HCT116 (cell line): ENCODE data around the gene TMEM119. TPM values are rescaled to one million over a fixed set of nuclear protein-coding genes. Genes with fewer than 3 reads are reported as not detected.

Source experiments
- ATAC-seq: fragments of 200-7000 bp; cut with Tn5 transposase; 2 replicates; pipeline ENCODE4 v1.9.1; 2020; ENCODE audit warnings: mild to moderate bottlenecking, moderate library complexity
- BruUV-seq: library from RNA; stranded (reverse); fragments of 400-500 nt; replicated peaks from 2 replicates; lab custom pipeline; 2021; lab: Mats Ljungman, UMichigan
- CTCF ChIA-PET: fragments of 300-600 bp; sonication (Branson Sonifier 250); formaldehyde crosslinking; loops from one replicate; lab custom pipeline; 2021; ENCODE audit warnings: antibody characterized with exemption; lab: Charles Lee
- POLR2A ChIA-PET: fragments of 300-600, 350-600 bp; sonication (Branson Sonifier 250); formaldehyde crosslinking; loops from one replicate; lab custom pipeline; 2021; ENCODE audit warnings: antibody characterized with exemption; lab: Charles Lee
- RAD21 ChIA-PET, 2 experiments: fragments of 300-600 bp; sonication (Branson Sonifier 250); formaldehyde crosslinking; loops; one replicate each; lab custom pipeline; 2023; ENCODE audit warnings: low total read pairs in 2 of 2; ENCODE audit not compliant: uncharacterized antibody in 2 of 2, unreplicated experiment in 2 of 2, low non-redundant PET in 1 of 2; lab: Charles Lee
- DNase-seq: peaks from one replicate; pipeline ENCODE4 v3.0.0-alpha.2; 2010; ENCODE audit warnings: low read depth, low spot score
- H2AFZ ChIP-seq: fragments of 200-600 bp; shearing (Covaris generic), sonication (generic); 2 replicates; pipeline ENCODE4 v1.6.1; 2017; ENCODE audit warnings: low read depth, mixed run types, mixed read lengths, antibody characterized with exemption, low read length; ENCODE audit not compliant: poor library complexity, severe bottlenecking
- H3K27ac ChIP-seq: 2 replicates; pipeline ENCODE4 v1.5.1; 2012; ENCODE audit warnings: low read depth, low read length
- H3K27me3 ChIP-seq: fragments of 200-600 bp; sonication (generic); 2 replicates; pipeline ENCODE4 v1.6.1; 2016; ENCODE audit warnings: mixed run types, low read length, mixed read lengths; ENCODE audit not compliant: insufficient read depth
- H3K36me3 ChIP-seq, 2 experiments: fragments of 200-500 bp in 1 of 2; fragments of 200-600 bp in 1 of 2; sonication (Bioruptor generic) in 1 of 2; sonication (generic) in 1 of 2; 2 replicates each; pipeline versions ENCODE4 v1.5.1 to v1.6.1; 2014 to 2016; ENCODE audit warnings: low read length in 2 of 2, inconsistent platforms in 1 of 2, mixed read lengths in 1 of 2, mixed run types in 1 of 2; ENCODE audit not compliant: insufficient read depth in 2 of 2, control insufficient read depth in 1 of 2
- H3K4me1 ChIP-seq, 2 experiments: fragments of 200-600 bp in 1 of 2; sonication (generic) in 1 of 2; 2 replicates each; pipeline versions ENCODE4 v1.5.1 to v1.6.1; 2012 to 2017; ENCODE audit warnings: low read length in 2 of 2, inconsistent platforms in 1 of 2, mild to moderate bottlenecking in 1 of 2, mixed read lengths in 1 of 2, mixed run types in 1 of 2, moderate library complexity in 1 of 2; ENCODE audit not compliant: insufficient read depth in 2 of 2, control insufficient read depth in 1 of 2
- H3K4me2 ChIP-seq: fragments of 200-600 bp; sonication (generic); 2 replicates; pipeline ENCODE4 v1.6.1; 2017; ENCODE audit warnings: mixed run types, low read length, mixed read lengths
- H3K4me3 ChIP-seq, 2 experiments: fragments of 200-600 bp in 1 of 2; sonication (generic) in 1 of 2; replicated peaks in 1 of 2; 2 replicates each; pipeline ENCODE4 v1.5.1; 2011 to 2016; ENCODE audit warnings: low read length in 2 of 2, control low read depth in 1 of 2, low read depth in 1 of 2, mild to moderate bottlenecking in 1 of 2, mixed read lengths in 1 of 2, mixed run types in 1 of 2
- H3K79me2 ChIP-seq: fragments of 200-600 bp; sonication (generic); 2 replicates; pipeline ENCODE4 v1.6.1; 2017; ENCODE audit warnings: mild to moderate bottlenecking, mixed run types, low read length, moderate library complexity, mixed read lengths; ENCODE audit not compliant: insufficient read depth
- H3K9ac ChIP-seq: fragments of 200-600 bp; sonication (generic); 2 replicates; pipeline ENCODE4 v1.6.1; 2016; ENCODE audit warnings: low read length, mixed read lengths
- H3K9me2 ChIP-seq: fragments of 200-600 bp; sonication (generic), shearing (Covaris generic); 2 replicates; pipeline ENCODE4 v1.6.1; 2017; ENCODE audit warnings: mixed run types, mild to moderate bottlenecking, moderate library complexity; ENCODE audit not compliant: insufficient read depth
- H3K9me3 ChIP-seq, 2 experiments: fragments of 200-500 bp in 1 of 2; fragments of 200-600 bp in 1 of 2; sonication (Bioruptor generic) in 1 of 2; sonication (generic) in 1 of 2; 2 replicates each; pipeline ENCODE4 v1.6.1; 2014 to 2017; ENCODE audit warnings: low read length in 2 of 2, mixed read lengths in 2 of 2, inconsistent platforms in 1 of 2, low read depth in 1 of 2, mild to moderate bottlenecking in 1 of 2, mixed run types in 1 of 2, moderate library complexity in 1 of 2; ENCODE audit not compliant: control insufficient read depth in 1 of 2, insufficient read depth in 1 of 2
- H4K20me1 ChIP-seq: fragments of 200-600 bp; sonication (generic), shearing (Covaris generic); 2 replicates; pipeline ENCODE4 v1.6.1; 2017; ENCODE audit warnings: mixed run types, mild to moderate bottlenecking, moderate library complexity; ENCODE audit not compliant: insufficient read depth
- EZH2 ChIP-seq: fragments of 200-600 bp; sonication (generic); IDR thresholded peaks from 2 replicates; pipeline ENCODE4 v1.6.1; 2017; ENCODE audit warnings: antibody characterized with exemption, mixed run types
- JUND ChIP-seq: IDR thresholded peaks from 2 replicates; pipeline ENCODE4 v1.6.1; 2012
- MAX ChIP-seq: IDR thresholded peaks from 2 replicates; pipeline ENCODE4 v1.6.1; 2012
- SP1 ChIP-seq: IDR thresholded peaks from 2 replicates; pipeline ENCODE4 v1.6.1; 2012; ENCODE audit warnings: low read depth
- SRF ChIP-seq: IDR thresholded peaks from 2 replicates; pipeline ENCODE4 v1.6.1; 2012; ENCODE audit warnings: low read depth
- YY1 ChIP-seq: IDR thresholded peaks from 2 replicates; pipeline ENCODE4 v1.6.1; 2011; ENCODE audit warnings: low read length, low read depth, moderate library complexity, mild to moderate bottlenecking; ENCODE audit not compliant: insufficient replicate concordance; ENCODE audit errors: extremely low read depth
- intact Hi-C: fragments of 100-400 bp; cut with micrococcal nuclease; formaldehyde crosslinking; loops from 2 replicates; pipeline ENCODE4 v1.10.0; 2022
- total RNA-seq: library from RNA; stranded (reverse); gene quantifications from one replicate; pipeline ENCODE4 v1.2.1, GENCODE V29; 2021; ENCODE audit not compliant: unreplicated experiment
- TF ChIP-seq, protein P1 (sequence below): IDR thresholded peaks from 2 replicates; pipeline ENCODE4 v1.6.1; 2012
- TF ChIP-seq, protein P2 (sequence below): IDR thresholded peaks from 2 replicates; pipeline ENCODE4 v1.6.1; 2012; ENCODE audit warnings: low read depth
- TF ChIP-seq, protein P3 (sequence below), 3 experiments: fragments of 200-600 bp in 1 of 3; sonication (generic) in 1 of 3; IDR thresholded peaks in 2 of 3; conservative IDR thresholded peaks in 1 of 3; 2 replicates each; pipeline ENCODE4 v1.5.1; 2012 to 2017; ENCODE audit warnings: low read depth in 2 of 3, low read length in 2 of 3, antibody characterized with exemption in 1 of 3, borderline replicate concordance in 1 of 3, control low read depth in 1 of 3, mild to moderate bottlenecking in 1 of 3, mixed read lengths in 1 of 3, mixed run types in 1 of 3, moderate library complexity in 1 of 3; ENCODE audit not compliant: insufficient read depth in 1 of 3

The TMEM119 gene
- total RNA-seq, 1 experiment from 2014 or later: not detected

DNA sequence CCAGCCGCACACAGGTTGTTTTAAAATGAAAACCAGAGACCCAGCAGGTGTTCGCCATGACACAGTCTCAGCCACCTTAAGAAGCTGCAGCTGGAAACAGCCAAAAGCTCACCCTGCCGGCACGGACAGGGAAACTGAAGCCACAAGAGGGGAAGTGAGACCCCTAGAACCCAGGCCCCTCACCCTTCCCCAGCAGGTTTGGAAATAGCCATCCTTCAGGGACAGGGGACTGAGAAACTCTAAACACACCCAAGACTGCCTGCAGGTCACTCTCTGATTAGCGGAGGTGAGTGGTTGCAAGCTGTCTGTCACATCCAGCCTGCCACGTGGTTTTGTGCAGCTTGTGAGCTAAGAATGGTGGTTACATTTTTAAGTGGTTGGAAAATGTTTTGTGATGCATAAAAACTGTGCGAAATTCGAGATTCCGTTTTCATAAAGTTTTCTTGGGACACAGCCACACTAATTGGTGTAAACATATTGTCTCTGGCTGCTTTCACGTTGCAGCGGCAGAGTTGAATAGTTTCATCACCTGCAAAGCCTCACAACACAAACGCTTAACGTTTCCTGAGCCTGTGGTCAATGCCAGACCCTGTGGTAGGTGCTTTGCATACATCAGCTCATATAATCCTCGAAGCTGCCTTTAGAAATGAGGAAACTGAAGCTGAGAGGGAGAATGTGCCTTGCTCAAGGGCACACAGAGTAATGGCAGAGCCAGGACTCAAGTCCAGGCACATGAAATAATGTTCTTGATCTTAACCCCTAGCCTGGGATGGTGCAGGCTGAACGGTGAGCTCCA lies 37.5 kb upstream of the TMEM119 start:
- Histone ChIP-seq H3K4me3 (no peak overlapping the region), H3K9ac (no peak overlapping the region), H3K9me2 (no peaks in the 10 kb centered on the region), H3K79me2 (no peaks in the 10 kb centered on the region), H3K4me2 (no peak overlapping the region), H3K4me1 (peaks cover 18 to 26% of the 10 kb centered on the region in 2 experiments), H3K36me3 (no peaks in the 10 kb centered on the region), H2AFZ (no peak overlapping the region), H3K27ac (no peak overlapping the region), H3K27me3 (no peaks in the 10 kb centered on the region), H4K20me1 (no peaks in the 10 kb centered on the region), H3K9me3 (no peaks in the 10 kb centered on the region)
- no peak for TF ChIP-seq YY1
- TF ChIP-seq, protein P1, sequence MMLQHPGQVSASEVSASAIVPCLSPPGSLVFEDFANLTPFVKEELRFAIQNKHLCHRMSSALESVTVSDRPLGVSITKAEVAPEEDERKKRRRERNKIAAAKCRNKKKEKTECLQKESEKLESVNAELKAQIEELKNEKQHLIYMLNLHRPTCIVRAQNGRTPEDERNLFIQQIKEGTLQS: no peak
- TF ChIP-seq, protein P2, sequence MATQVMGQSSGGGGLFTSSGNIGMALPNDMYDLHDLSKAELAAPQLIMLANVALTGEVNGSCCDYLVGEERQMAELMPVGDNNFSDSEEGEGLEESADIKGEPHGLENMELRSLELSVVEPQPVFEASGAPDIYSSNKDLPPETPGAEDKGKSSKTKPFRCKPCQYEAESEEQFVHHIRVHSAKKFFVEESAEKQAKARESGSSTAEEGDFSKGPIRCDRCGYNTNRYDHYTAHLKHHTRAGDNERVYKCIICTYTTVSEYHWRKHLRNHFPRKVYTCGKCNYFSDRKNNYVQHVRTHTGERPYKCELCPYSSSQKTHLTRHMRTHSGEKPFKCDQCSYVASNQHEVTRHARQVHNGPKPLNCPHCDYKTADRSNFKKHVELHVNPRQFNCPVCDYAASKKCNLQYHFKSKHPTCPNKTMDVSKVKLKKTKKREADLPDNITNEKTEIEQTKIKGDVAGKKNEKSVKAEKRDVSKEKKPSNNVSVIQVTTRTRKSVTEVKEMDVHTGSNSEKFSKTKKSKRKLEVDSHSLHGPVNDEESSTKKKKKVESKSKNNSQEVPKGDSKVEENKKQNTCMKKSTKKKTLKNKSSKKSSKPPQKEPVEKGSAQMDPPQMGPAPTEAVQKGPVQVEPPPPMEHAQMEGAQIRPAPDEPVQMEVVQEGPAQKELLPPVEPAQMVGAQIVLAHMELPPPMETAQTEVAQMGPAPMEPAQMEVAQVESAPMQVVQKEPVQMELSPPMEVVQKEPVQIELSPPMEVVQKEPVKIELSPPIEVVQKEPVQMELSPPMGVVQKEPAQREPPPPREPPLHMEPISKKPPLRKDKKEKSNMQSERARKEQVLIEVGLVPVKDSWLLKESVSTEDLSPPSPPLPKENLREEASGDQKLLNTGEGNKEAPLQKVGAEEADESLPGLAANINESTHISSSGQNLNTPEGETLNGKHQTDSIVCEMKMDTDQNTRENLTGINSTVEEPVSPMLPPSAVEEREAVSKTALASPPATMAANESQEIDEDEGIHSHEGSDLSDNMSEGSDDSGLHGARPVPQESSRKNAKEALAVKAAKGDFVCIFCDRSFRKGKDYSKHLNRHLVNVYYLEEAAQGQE: no peak
- TF ChIP-seq SP1: no peak
- TF ChIP-seq, protein P3, sequence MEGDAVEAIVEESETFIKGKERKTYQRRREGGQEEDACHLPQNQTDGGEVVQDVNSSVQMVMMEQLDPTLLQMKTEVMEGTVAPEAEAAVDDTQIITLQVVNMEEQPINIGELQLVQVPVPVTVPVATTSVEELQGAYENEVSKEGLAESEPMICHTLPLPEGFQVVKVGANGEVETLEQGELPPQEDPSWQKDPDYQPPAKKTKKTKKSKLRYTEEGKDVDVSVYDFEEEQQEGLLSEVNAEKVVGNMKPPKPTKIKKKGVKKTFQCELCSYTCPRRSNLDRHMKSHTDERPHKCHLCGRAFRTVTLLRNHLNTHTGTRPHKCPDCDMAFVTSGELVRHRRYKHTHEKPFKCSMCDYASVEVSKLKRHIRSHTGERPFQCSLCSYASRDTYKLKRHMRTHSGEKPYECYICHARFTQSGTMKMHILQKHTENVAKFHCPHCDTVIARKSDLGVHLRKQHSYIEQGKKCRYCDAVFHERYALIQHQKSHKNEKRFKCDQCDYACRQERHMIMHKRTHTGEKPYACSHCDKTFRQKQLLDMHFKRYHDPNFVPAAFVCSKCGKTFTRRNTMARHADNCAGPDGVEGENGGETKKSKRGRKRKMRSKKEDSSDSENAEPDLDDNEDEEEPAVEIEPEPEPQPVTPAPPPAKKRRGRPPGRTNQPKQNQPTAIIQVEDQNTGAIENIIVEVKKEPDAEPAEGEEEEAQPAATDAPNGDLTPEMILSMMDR (IDR thresholded peaks at IDR 0.05 in 2 of 3, conservative IDR thresholded peaks at IDR 0.05 in 1 of 3; ENCODE audit: borderline replicate concordance in 1 of 3, insufficient read depth in 1 of 3, low read depth in 2 of 3, low read length in 2 of 3): no peak
- TF ChIP-seq EZH2: no peak
- no peak for TF ChIP-seq SRF
- no peak for TF ChIP-seq JUND
- no peak for TF ChIP-seq MAX
- ATAC-seq (no peak), DNase-seq (no peak)
- POLR2A ChIA-PET: no interaction called here
- intact Hi-C loops: no loop called here
- no TSS peak for BruUV-seq
- RAD21 ChIA-PET: no interaction called here
- CTCF ChIA-PET: no interaction called here
